Measurements from ENCODE around the gene RABGAP1L. TPM values are rescaled to one million over a fixed set of nuclear protein-coding genes. Genes with fewer than 3 reads are reported as not detected.

Gene RABGAP1L
- polyA plus RNA-seq, 1 donor (not counting 4 experiments of a cell fraction or from before 2014, with no cell fraction given): 24.2 TPM

DNA sequence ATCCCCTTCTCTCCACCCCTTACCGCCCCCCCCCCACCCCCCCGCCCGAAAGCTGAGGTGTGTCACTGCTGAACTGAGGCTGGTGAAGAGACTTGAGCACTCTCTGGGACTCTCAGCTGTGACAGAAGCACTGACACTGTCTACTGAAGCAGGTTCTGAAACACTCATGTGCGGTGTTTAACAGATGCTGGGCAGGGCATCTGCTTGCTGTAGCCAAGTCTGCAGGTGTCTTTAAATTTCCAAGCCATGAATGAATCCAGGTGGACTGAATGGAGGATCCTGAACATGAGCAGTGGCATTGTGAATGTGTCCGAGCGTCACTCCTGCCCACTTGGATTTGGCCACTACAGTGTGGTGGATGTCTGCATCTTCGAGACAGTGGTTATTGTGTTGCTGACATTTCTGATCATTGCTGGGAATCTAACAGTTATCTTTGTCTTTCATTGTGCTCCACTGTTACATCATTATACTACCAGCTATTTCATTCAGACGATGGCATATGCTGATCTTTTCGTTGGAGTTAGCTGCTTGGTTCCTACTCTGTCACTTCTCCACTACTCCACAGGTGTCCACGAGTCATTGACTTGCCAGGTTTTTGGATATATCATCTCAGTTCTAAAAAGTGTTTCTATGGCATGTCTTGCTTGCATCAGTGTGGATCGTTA, 288.7 kb downstream of the RABGAP1L start, which contains the start of gene GPR52:
Gene GPR52, plus strand, starts transcription at position 99 of the 665 bp plus-strand sequence. Its CDS starts 148 bp downstream, at position 247.
- Histone ChIP-seq H3K36me3 (ENCODE audit: control insufficient read depth in 2 of 2, extremely low read depth in 1 of 2, insufficient read depth in 2 of 2, low read length in 2 of 2) (no peaks in the 10 kb centered on the region), H3K9ac (ENCODE audit: control insufficient read depth, extremely low read depth, insufficient read depth, low read length) (no peak within 1 kb of the TSS), H3K27ac (ENCODE audit: control insufficient read depth, insufficient read depth, low read length) (no peak within 1 kb of the TSS), H3K4me3 (ENCODE audit: control insufficient read depth in 2 of 3, extremely low read depth in 1 of 3, insufficient read depth in 2 of 3, low read depth in 1 of 3, low read length in 3 of 3) (no peak within 1 kb of the TSS), H3K27me3 (ENCODE audit: control insufficient read depth, extremely low read depth, insufficient read depth, low read length) (no peaks in the 10 kb centered on the region), H3K9me3 (ENCODE audit: control insufficient read depth, low read depth, low read length) (no peaks in the 10 kb centered on the region), H3K4me2 (ENCODE audit: control insufficient read depth, extremely low read depth, insufficient read depth, low read depth, low read length) (no peak within 1 kb of the TSS), H2AFZ (ENCODE audit: control insufficient read depth, low read length) (no peak within 1 kb of the TSS), H3K9me1 (ENCODE audit: control insufficient read depth, extremely low read depth, insufficient read depth, low read length) (no peaks in the 10 kb centered on the region), H3K79me2 (ENCODE audit: control insufficient read depth, insufficient read depth, low read length) (no peaks in the 10 kb centered on the region), H4K20me1 (ENCODE audit: control insufficient read depth, extremely low read depth, insufficient read depth, low read length) (no peaks in the 10 kb centered on the region), H3K4me1 (ENCODE audit: control insufficient read depth, extremely low read depth, insufficient read depth, low read length) (no peaks in the 10 kb centered on the region)
- TF ChIP-seq EZH2 (IDR thresholded peaks at IDR 0.05; ENCODE audit: low read length): no peak
- TF ChIP-seq, protein P1, sequence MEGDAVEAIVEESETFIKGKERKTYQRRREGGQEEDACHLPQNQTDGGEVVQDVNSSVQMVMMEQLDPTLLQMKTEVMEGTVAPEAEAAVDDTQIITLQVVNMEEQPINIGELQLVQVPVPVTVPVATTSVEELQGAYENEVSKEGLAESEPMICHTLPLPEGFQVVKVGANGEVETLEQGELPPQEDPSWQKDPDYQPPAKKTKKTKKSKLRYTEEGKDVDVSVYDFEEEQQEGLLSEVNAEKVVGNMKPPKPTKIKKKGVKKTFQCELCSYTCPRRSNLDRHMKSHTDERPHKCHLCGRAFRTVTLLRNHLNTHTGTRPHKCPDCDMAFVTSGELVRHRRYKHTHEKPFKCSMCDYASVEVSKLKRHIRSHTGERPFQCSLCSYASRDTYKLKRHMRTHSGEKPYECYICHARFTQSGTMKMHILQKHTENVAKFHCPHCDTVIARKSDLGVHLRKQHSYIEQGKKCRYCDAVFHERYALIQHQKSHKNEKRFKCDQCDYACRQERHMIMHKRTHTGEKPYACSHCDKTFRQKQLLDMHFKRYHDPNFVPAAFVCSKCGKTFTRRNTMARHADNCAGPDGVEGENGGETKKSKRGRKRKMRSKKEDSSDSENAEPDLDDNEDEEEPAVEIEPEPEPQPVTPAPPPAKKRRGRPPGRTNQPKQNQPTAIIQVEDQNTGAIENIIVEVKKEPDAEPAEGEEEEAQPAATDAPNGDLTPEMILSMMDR (optimal IDR thresholded peaks at IDR 0.05 in 1 of 3, IDR thresholded peaks at IDR 0.05 in 1 of 3, conservative IDR thresholded peaks at IDR 0.05 in 1 of 3; ENCODE audit: extremely low read depth in 1 of 3, insufficient read depth in 2 of 3, low read length in 3 of 3): no peak
- dilution Hi-C loops (cut with MboI; ENCODE audit: extremely low pct_ligation_motif_present, low sequenced_read_pairs): no loop called here
- DNase-seq (ENCODE audit: low read depth, low spot score) (no peak), FAIRE-seq (no peak)

DNA sequence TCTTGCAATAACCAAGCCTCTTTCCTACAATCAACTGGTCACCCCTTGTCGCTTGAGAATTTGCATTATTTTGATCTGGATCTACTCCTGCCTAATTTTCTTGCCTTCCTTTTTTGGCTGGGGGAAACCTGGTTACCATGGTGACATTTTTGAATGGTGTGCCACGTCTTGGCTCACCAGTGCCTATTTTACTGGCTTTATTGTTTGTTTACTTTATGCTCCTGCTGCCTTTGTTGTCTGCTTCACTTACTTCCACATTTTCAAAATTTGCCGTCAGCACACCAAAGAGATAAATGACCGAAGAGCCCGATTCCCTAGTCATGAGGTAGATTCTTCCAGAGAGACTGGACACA, 289.2 kb downstream of the RABGAP1L start:
- no peak for DNase-seq (ENCODE audit: low read depth, low spot score)
- dilution Hi-C loops (cut with MboI; ENCODE audit: extremely low pct_ligation_motif_present, low sequenced_read_pairs): no loop called here

More for the DNA sequence above, 289.2 kb downstream of the RABGAP1L start:
- Histone ChIP-seq H3K4me1 (ENCODE audit: control insufficient read depth, extremely low read depth, insufficient read depth, low read length) (no peaks in the 10 kb centered on the region), H3K9ac (ENCODE audit: control insufficient read depth, extremely low read depth, insufficient read depth, low read length) (no peak overlapping the region), H4K20me1 (ENCODE audit: control insufficient read depth, extremely low read depth, insufficient read depth, low read length) (no peaks in the 10 kb centered on the region), H3K9me1 (ENCODE audit: control insufficient read depth, extremely low read depth, insufficient read depth, low read length) (no peaks in the 10 kb centered on the region), H2AFZ (ENCODE audit: control insufficient read depth, low read length) (no peak overlapping the region), H3K4me2 (ENCODE audit: control insufficient read depth, extremely low read depth, insufficient read depth, low read depth, low read length) (no peak overlapping the region), H3K27ac (ENCODE audit: control insufficient read depth, insufficient read depth, low read length) (no peak overlapping the region), H3K4me3 (ENCODE audit: control insufficient read depth in 2 of 3, extremely low read depth in 1 of 3, insufficient read depth in 2 of 3, low read depth in 1 of 3, low read length in 3 of 3) (no peak overlapping the region), H3K79me2 (ENCODE audit: control insufficient read depth, insufficient read depth, low read length) (no peaks in the 10 kb centered on the region), H3K36me3 (ENCODE audit: control insufficient read depth in 2 of 2, extremely low read depth in 1 of 2, insufficient read depth in 2 of 2, low read length in 2 of 2) (no peaks in the 10 kb centered on the region), H3K9me3 (ENCODE audit: control insufficient read depth, low read depth, low read length) (no peaks in the 10 kb centered on the region), H3K27me3 (ENCODE audit: control insufficient read depth, extremely low read depth, insufficient read depth, low read length) (no peaks in the 10 kb centered on the region)
- TF ChIP-seq, protein P1 (optimal IDR thresholded peaks at IDR 0.05 in 1 of 3, IDR thresholded peaks at IDR 0.05 in 1 of 3, conservative IDR thresholded peaks at IDR 0.05 in 1 of 3; ENCODE audit: extremely low read depth in 1 of 3, insufficient read depth in 2 of 3, low read length in 3 of 3): no peak
- TF ChIP-seq EZH2 (IDR thresholded peaks at IDR 0.05; ENCODE audit: low read length): no peak
- no peak for FAIRE-seq

Data from keratinocyte (primary cell).